HG03280 (cell line): ENCODE results near the gene TLCD3B.

Experiments used
- ATAC-seq: cut with Tn5 transposase; IDR thresholded peaks from one replicate; pipeline ENCODE4 v1.9.1; 2021; ENCODE audit warnings: mild to moderate bottlenecking, moderate library complexity; ENCODE audit not compliant: unreplicated experiment

TLCD3B gene

GRCh38 chr16:29975134-29975538 is 55.9 kb downstream of the TLCD3B start:
- ATAC-seq = no peak
